Measurements from ENCODE around the gene ZNF18.

GRCh38 chr17:11996722-11997146, 541 bp downstream of the ZNF18 start:
- TF ChIP-seq CTCF (conservative IDR thresholded peaks at IDR 0.05 in 1 of 2, IDR thresholded peaks at IDR 0.05 in 1 of 2; ENCODE audit: low read depth in 1 of 2, low read length in 2 of 2) (no peak), EZH2 (IDR thresholded peaks at IDR 0.05; ENCODE audit: low read length, missing control alignments) (no peak)
